Measurements from ENCODE around the gene NFKBIB.
"Not testable (repeated sequence)": the region's sequence is repeated elsewhere in the genome, so short reads cannot be mapped to it uniquely, and the experiment has no call there.

Gene NFKBIB

DNA sequence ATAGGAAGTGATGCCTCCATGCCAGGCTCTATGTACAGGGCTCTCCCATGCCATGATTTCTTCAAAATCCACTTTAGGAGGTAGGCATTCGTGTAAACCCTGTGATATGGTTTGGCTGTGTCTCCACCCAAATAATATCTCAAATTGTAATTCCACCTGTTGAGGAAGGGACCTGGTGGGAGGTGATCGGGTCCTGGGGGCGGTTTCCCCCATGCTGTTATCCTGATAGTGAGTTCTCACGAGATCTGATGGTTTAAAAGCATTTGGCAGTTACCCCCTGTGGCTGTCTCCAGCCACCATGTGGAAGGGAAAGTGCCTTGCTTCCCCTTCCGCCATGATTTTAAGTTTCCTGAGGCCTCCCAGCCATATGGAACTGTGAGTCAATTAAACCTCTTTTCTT, 22.7 kb downstream of the NFKBIB start:
- DNase-seq (ENCODE audit: low read depth in 1 of 2, low spot score in 1 of 2) = no peak

DNA sequence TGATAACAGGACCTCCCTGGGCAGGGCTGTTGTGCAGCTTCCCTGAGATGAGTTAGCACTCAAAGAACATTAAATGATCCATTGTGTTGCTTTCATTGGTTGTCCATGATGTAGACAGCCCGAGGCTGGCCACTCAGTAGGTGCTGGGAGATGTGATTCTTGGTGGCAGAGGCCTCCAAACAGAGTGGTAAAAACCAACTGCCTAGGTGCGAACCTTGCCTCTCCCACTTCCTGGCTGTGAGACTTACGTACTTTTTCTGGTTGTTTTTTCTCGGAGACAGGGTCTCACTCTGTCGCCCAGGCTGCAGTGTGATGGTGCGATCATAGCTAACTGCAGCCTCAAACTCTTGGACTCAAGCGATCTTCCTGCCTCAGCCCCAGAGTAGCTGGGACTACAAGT, 24.6 kb downstream of the NFKBIB start:
- no peak for DNase-seq (ENCODE audit: low read depth in 1 of 2, low spot score in 1 of 2)

DNA sequence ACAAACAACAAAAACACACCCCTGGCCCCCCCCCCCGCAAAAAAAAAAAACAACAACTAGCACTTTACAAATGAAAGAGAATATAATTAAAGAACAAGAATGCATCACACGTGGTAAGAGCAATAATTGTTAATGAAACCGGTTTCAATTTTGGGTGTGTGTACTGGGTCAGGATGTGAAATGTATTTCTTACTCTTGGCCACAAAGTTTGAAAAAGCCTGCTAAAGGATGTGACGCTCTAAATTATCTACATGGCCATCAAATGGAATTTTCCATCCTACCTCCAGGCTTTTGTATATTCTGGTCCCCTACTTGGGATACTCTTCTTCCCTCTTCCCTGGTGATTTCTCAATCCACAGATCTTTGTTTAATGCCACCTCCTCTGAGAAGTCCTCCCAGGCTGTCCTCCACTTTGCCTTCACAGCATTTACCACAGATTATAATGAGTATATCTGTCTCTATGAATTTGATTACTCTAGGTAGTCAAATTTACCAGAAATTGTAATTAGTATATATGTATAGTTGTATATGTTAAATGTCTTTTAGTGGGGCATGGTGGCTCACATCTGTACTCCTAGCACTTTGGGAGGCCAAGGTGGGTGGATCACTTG, 28.7 kb downstream of the NFKBIB start:
- no peak for DNase-seq (ENCODE audit: low read depth in 1 of 2, low spot score in 1 of 2)

DNA sequence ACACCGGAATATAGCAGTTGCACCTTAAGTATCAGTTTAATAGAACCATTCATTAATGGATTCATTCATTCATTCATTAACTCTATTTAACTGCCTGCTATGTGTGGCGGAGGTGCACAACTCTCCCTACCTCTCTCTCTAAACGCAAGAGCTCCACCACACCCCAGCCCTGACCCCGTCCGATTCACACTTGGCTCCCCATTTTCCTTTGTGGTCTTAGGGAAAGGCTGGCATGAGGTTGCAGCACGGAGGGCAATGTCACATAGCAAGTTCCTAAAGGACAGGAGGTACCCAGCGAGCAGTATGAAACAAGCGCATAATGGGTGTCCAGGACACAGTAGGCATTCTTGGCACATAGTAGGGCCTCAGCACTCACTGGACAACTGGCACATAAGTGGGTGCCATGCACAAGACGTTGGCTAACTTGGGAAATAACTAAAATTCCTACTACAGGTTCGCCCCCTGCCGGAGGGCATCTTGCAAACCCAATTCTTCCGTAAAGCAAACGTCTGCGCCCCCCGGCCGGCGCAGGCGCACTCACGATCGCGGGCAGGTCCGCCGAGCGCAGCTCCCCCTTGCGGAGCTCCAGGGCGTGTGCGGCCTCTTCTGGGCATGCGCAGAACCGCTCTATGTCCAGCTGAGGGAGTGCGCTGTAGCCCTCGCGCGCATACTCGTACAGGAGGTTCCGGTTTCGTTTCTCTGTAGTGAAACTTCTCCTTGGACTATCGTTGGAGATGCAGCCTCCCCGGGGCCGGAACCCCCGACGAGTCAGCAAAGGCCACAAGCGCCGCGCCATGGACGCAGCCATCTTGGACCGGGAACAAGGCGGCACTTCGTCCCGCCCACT, 30.4 kb downstream of the NFKBIB start, which contains the start of gene SARS2:
Gene SARS2 (minus strand): TSS at position 835 of the 847 bp plus-strand sequence. CDS start 27 bp downstream, at position 808.
- peak; percentile 89 to 95 for DNase-seq (ENCODE audit: low read depth in 1 of 2, low spot score in 1 of 2)

DNA sequence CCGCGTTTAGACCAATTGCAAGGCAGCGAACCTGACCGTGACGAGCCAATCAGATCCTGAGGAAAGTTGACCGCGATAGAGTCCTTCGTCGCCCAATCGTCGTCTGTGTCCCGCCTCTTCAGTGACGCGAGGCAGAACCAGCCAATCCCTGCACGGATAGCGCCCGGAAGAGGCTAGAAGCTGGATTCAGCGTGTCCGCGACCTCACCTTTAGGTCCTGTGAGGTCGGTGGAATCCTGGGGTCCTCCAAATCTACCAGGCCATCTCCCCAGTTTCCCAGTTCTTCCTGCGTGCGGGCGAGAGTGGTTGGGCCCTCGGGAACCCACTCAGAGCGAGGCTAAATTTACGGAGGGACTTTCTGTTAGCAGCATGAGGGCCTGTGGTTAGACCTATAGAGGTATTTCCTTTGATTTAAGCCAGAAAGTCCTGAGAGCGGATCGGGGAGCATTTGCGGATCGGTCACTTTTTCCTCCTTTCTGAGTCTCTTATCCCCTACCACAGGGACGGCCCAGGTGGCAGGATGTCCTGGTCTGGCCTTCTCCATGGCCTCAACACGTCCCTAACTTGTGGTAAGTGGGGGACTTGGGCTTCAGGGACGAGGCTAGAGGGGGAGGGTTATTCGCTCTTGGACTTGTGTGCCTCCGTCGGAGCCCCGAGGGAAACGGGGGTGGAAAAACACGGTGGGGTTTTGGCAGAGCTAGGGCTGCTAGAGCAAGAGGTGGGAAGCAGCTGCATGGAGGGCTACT, 31.2 kb downstream of the NFKBIB start, which contains the start of gene MRPS12:
Gene MRPS12 (plus strand): TSS at position 169 of the 745 bp plus-strand sequence. CDS start 351 bp downstream, at position 520.
- DNase-seq (ENCODE audit: low read depth in 1 of 2, low spot score in 1 of 2) = peak in 1 of 2 donors; percentile 98

DNA sequence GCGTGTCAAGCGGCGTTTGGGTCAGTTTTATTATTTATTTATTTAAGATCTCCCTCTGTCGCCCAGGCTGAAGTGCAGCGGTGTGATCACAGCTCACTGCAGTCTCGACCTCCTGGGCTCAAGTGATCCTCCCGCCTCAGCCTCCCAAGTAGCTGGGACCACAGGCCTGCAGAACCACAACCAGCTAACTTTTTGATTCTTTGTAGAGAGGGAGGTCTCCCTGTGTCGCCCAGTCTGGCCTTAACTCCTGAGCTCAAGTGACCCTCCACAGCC, 31.7 kb downstream of the NFKBIB start:
- no peak for DNase-seq (ENCODE audit: low read depth in 1 of 2, low spot score in 1 of 2)

DNA sequence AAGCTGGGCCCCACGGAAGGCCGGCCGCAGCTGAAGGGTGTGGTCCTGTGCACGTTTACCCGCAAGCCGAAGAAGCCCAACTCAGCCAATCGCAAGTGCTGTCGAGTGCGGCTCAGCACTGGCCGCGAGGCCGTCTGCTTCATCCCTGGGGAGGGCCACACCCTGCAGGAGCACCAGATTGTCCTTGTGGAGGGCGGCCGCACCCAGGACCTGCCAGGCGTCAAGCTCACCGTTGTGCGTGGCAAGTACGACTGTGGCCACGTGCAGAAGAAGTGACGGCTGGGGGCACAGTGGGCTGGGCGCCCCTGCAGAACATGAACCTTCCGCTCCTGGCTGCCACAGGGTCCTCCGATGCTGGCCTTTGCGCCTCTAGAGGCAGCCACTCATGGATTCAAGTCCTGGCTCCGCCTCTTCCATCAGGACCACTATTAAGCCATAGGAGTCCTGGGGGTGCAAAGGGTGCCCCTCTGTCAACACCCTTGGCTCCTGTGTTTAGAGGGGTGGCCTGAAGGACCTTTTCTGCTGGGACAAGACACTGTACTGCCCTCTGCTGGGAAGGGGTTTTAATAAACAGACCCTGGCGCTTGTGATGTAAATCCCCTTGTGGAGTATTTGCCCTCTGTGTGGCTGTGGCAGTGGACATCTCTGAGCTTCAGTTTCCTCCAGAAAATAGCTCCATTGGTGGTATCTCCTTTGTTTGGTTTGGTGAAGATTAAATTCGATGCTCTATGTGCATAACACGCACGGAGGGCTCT, 32.8 kb downstream of the NFKBIB start:
- DNase-seq (ENCODE audit: low read depth in 1 of 2, low spot score in 1 of 2) = peak in 1 of 2 donors; percentile 19

DNA sequence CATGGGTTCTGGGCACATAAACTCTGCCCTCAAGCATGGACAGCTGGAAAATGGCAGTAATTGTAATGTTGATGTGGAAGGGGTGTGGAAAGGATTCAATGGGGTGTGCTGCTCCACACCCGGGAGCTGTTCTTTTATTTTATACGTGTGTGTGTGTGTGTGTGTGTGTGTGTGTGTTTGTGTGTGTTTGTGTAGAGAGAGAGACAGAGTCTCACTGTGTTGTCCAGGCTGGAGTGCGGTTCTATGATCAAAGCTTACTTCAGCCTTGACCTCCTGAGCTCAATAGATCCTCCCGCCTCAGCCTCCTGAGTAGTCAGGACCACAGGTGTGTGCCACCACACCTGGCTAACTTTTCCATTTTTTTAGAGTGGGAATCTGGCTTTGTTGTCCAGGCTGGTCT, 33.8 kb downstream of the NFKBIB start:
- DNase-seq (ENCODE audit: low read depth in 1 of 2, low spot score in 1 of 2) = no peak

DNA sequence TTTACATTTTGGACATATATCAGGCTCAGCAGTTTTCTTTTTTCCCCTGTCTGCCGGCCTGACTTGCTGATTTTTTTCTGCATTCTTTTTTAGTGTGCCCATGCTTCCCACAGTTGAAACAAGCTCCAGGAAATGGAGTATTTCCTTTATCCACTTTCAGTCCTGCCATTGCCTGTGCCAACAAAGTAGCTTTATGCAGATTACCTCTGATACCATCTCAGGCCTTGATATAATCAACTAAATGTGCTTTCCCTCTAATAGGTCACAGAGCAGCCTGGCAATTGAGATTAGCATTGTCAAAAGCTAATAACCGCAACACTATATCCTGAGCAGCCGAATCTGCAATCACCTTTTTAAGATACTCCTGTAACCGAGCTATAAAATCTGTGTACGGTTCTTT, 40.2 kb downstream of the NFKBIB start:
- DNase-seq (ENCODE audit: low read depth in 1 of 2, low spot score in 1 of 2) = no peak

DNA sequence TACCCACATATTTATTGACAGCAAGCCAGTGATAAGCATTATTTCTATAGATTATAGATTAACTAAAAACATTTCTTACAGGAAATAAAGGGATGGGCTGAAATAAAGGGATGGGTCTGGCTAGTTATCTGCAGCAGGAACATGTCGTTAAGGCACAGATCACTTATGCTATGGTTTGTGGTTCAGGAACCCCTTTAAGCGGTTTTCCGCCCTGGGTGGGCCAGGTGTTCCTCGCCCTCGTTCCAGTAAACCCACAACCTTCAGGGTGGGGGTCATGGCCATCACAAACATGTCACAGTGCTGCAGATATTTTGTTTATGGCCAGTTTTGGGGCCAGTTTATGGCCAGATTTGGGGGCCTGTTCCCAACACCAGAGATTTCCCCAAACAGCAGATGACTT, 41.7 kb downstream of the NFKBIB start:
- DNase-seq (ENCODE audit: low read depth in 1 of 2, low spot score in 1 of 2) = not testable (repeated sequence)

DNA sequence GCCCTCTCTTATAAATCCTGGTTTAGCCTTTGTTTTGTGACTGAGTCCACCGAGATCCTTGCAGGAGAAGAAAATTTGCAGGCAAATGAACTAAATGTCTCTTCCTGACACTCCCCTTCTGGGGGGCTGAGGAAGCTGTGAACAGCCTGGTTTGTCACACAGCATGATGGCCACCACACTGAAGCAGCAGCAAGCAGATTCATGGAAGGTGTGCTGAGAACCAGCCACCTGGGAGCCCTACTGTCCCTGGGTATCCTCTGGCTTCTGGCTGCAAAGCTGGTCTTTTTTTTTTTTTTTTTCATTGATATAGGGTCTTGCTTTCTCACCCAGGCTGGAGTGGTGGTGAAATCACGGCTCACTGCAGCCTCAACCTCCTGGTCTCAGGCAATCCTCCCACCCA, 42.2 kb downstream of the NFKBIB start:
- DNase-seq (ENCODE audit: low read depth in 1 of 2, low spot score in 1 of 2) = no peak

DNA sequence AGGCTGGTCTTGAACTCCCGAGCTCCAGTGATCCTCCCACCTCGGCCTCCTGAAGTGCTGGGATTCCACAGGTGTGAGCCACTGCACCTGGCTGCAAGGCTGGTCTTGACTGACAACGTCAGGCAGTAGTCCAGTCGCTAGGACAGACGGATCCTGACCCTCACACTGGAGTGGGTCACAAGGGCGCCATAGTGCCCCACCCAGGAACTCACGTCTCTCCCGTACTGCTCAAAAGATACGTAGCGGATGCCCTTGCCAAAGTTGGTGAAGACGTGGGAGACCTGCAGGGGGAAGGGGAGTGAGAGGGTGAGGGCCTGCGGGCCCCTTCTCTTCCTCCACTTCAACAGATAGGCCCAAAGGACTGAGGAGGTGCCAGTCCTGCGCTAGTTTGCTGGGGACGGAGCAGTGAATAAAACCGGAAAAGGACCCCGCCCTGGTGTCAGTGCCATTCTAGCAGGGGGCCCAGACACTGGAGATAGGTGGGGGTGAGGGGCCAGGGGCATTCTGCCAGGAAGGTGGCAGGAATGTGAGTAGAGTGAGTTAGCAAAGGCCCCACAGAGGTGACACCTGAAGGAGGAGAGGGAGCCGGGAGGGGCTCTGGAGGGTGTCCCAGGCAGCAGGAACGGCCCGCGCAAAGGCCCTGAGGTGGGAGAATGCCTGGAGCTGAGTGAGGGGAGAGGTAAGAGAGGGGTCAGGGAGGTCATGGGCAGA, 42.9 kb downstream of the NFKBIB start:
- no peak for DNase-seq (ENCODE audit: low read depth in 1 of 2, low spot score in 1 of 2)

DNA sequence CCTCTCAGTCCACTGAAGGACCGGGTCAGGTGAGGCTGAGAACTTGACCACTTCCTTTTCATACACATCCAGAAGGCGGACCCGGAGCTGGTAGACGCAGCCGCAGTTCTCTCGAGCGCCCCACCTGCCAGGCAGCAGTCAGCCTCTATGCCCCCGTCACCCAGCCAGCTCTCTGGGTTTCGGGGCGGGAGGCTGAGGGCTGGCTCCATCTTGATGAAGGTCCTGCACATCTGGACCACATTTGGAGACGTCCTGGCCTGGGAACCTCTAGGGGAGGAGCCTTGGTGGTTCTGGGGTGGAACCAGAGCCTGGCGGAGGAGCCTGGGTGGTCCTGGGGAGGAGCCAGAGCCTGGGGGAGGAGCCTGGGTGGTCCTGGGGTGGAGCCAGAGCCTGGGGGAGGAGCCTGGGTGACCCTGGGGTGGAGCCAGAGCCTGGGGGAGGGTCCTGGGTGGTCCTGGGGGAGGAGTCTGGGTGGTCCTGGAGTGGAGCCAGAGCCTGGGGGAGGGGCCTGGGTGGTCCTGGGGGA, 45.3 kb downstream of the NFKBIB start:
- DNase-seq (ENCODE audit: low read depth in 1 of 2, low spot score in 1 of 2) = no peak

DNA sequence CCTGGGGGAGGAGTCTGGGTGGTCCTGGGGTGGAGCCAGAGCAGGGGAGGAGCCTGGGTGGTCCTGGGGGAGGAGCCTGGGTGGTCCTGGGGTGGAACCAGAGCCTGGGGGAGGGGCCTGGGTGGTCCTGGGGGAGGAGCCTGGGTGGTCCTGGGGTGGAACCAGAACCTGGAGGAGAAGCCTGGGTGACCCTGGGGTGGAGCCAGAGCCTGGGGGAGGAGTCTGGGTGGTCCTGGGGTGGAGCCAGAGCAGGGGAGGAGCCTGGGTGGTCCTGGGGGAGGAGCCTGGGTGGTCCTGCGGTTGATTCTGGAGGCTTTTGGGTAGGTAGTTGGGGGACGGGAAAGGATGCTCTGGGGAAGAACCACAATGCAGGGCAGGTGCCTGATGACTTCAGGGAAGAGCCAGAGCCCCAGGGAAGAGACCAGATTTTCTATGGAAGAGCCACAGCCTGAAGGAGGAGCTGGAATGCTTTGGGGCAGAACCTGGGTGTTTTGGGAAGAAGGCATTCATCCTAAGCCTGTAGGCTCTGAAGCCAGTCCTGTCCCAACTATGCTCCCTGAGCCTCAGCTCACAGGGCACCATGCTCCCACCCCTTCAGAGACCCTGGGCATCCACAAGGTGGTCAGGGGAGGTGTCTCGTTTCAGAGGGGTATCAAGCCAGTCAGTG, 45.9 kb downstream of the NFKBIB start:
- no peak for DNase-seq (ENCODE audit: low read depth in 1 of 2, low spot score in 1 of 2)

DNA sequence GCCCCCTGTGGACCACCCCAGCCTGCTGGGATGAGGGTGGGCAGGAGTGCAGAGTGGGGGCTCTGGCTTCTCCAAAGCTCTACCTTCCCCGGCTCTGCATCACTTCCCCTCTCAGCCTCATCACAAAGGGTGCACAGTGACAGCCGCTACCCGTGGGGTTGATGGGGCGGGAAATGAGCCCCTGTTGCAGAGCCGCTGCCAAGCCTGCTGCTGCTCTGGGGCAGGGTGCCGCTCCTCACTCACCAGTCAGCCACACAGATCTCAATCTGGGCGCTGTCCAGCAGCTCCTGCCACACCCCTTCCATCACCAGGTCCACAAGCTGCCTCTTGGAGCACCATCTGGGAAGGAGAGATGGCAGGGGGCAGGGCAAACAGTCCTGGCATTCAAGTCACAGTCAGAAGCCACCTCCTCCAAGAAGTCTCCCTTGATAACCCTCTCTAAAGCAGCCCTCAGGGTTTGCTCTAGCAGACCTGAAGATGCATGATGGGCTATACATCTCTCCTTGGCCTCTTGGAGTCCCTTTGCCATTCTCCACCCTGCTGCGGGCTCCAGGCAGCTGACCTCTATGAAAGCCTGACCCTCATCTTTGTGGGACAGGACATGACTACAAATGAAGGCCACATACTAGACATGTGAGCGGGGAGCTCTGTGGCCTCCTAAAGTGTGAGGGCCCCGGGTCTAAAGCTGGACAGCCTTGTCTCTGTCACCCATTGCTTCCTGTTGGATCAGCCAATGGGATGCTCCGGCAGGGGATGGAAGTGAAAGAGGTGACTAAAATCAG, 46.7 kb downstream of the NFKBIB start:
- DNase-seq (ENCODE audit: low read depth in 1 of 2, low spot score in 1 of 2) = no peak

DNA sequence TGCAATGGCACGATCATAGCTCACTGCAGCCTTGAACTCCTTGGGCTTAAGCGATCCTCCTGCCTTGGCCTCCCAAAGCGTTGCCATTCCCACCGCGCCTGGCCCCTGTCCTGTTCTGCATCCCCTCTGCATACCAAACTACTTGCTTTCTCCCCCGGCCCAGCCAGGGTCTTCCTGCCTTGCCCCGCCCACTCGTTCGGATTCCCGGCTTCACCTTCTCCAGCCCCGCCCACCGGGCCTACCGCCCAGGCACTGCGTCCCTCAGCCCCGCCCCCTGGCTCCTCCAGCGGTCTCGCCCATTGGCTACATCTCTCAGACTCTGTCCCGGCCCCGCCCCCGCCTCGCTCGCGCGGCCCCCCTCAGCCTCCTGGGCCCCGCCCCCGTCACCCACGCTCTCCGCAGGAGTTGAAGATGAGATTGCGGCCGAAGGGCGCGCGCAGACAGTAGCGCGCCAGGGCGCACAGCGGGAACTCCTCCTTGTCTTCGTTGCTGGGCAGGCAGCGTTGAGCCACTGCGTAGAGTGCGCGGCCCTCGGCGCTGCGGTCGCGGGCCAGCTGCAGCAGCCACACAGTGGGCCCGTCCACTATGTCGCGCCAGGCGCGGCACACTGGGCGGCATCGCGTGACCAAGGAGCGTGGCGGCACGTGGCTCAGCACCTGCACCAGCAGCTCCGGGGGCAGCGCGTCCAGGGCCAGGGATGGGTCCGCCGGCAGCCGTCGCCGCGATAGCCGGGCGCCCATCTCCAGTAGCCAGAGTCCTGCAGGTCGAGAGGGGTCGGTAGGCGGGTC, 50.0 kb downstream of the NFKBIB start:
- peak; percentile 49 to 76 for DNase-seq (ENCODE audit: low read depth in 1 of 2, low spot score in 1 of 2)

DNA sequence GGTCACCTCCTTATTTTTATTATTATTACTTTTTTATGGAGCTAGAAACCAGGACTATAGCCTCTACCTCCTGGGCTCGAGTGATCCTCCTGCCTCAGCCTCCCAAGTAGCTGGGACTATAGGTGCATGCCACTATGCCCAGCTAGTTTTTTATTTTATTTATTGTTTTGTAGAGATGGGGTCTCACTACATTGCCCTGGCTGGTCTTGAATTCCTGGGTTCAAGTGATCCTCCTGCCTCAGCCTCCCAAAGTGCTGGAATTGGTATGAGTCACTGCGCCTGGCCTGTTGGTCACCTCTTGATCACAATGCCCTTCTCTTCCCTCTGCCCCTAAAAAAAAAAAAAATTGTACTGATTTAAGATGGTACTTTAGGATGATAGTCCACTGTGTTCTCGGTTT, 51.4 kb downstream of the NFKBIB start:
- no peak for DNase-seq (ENCODE audit: low read depth in 1 of 2, low spot score in 1 of 2)

All from activated CD4-positive, alpha-beta T cell treated with anti-CD3 and anti-CD28 coated beads, Interleukin-2, amount 50 U/mL, for 24 hours (primary cell).